Fibroblast of skin of abdomen (primary cell): ENCODE data around the gene OR10X1. TPM values are rescaled to one million over a fixed set of nuclear protein-coding genes. Genes with fewer than 3 reads are reported as not detected.

Experiments used
- DNase-seq: peaks from one replicate; pipeline ENCODE4 v3.0.0-alpha.2; 2013
- polyA plus RNA-seq, 2 experiments: library from polyadenylated mRNA; unstranded; fragments of 120-200 nt; gene quantifications; one replicate each; pipeline ENCODE4 v1.2.1, GENCODE V29; 2013; ENCODE audit not compliant: insufficient read length in 2 of 2

Gene OR10X1
- polyA plus RNA-seq (2013, experiment 1 of 2; ENCODE audit: insufficient read length), result not detected
- polyA plus RNA-seq (2013, experiment 2 of 2; ENCODE audit: insufficient read length), result not detected

- DNase-seq, result no peak
Measured at GRCh38 chr1:158579733-158580132, at the start of gene OR10X1. Gene OR10X1, minus strand, starts transcription at chr1:158579899. Its CDS starts 0 bp downstream, at chr1:158579899.

- DNase-seq, result no peak
Measured at GRCh38 chr1:158613764-158614163, 34.1 kb upstream of the OR10X1 start.

- DNase-seq, result no peak
Measured at GRCh38 chr1:158611916-158612315, 32.2 kb upstream of the OR10X1 start.

- no peak for DNase-seq
Measured at GRCh38 chr1:158607296-158607695, 27.6 kb upstream of the OR10X1 start.

- no peak for DNase-seq
Measured at GRCh38 chr1:158604968-158605367, 25.3 kb upstream of the OR10X1 start, which contains the start of gene OR10Z1. Gene OR10Z1, plus strand, starts transcription at chr1:158605268. Its CDS starts 1,171 bp downstream, at chr1:158606439.

- DNase-seq, result no peak
Measured at GRCh38 chr1:158600735-158601134, 21.0 kb upstream of the OR10X1 start.

- DNase-seq, result no peak
Measured at GRCh38 chr1:158586942-158587341, 7.2 kb upstream of the OR10X1 start.

- DNase-seq, result no peak
Measured at GRCh38 chr1:158583962-158584361, 4.3 kb upstream of the OR10X1 start.

- DNase-seq, result no peak
Measured at GRCh38 chr1:158577561-158577960, 2.1 kb downstream of the OR10X1 start.

GRCh38 chr1:158572226-158572625, 7.5 kb downstream of the OR10X1 start:
- DNase-seq, result no peak

GRCh38 chr1:158570480-158570879, 9.2 kb downstream of the OR10X1 start, which contains the start of gene OR6P1:
Gene OR6P1, minus strand, starts transcription at chr1:158570580. Its CDS starts 6,976 bp downstream, at chr1:158563604.
- DNase-seq, result no peak

- DNase-seq, result no peak
Measured at GRCh38 chr1:158564608-158565007, 15.1 kb downstream of the OR10X1 start.

GRCh38 chr1:158563853-158564252, 15.8 kb downstream of the OR10X1 start:
- DNase-seq, result no peak

- DNase-seq, result no peak
Measured at GRCh38 chr1:158559696-158560095, 20.0 kb downstream of the OR10X1 start.

- DNase-seq, result no peak
Measured at GRCh38 chr1:158554352-158554751, 25.3 kb downstream of the OR10X1 start, which contains the start of gene OR6Y1. Gene OR6Y1, minus strand, starts transcription at chr1:158554405. Its CDS starts 6,300 bp downstream, at chr1:158548105.

- no peak for DNase-seq
Measured at GRCh38 chr1:158552296-158552695, 27.4 kb downstream of the OR10X1 start.

GRCh38 chr1:158547533-158547932, 32.2 kb downstream of the OR10X1 start:
- DNase-seq, result no peak

GRCh38 chr1:158537609-158538008, 42.1 kb downstream of the OR10X1 start:
- no peak for DNase-seq

- no peak for DNase-seq
Measured at GRCh38 chr1:158534496-158534895, 45.2 kb downstream of the OR10X1 start.
